HL-60 (cell line): Measurements from ENCODE around the gene DNAH10.

Experiments
- GABPA ChIP-seq: IDR thresholded peaks from 2 replicates; pipeline ENCODE4 v1.6.1; 2012; ENCODE audit warnings: low read depth
- POLR2AphosphoS5 ChIP-seq: IDR thresholded peaks from 2 replicates; pipeline ENCODE4 v1.6.1; 2012; ENCODE audit warnings: low read depth
- TF ChIP-seq, protein P1 (sequence below): IDR thresholded peaks from one replicate; pipeline ENCODE4 v1.5.1; 2011; ENCODE audit warnings: low read length, control low read depth, inconsistent platforms; ENCODE audit not compliant: insufficient read depth
- TF ChIP-seq, protein P2 (sequence below): IDR thresholded peaks from 2 replicates; pipeline ENCODE4 v1.6.1; 2012; ENCODE audit warnings: low read depth; ENCODE audit not compliant: insufficient replicate concordance

DNA sequence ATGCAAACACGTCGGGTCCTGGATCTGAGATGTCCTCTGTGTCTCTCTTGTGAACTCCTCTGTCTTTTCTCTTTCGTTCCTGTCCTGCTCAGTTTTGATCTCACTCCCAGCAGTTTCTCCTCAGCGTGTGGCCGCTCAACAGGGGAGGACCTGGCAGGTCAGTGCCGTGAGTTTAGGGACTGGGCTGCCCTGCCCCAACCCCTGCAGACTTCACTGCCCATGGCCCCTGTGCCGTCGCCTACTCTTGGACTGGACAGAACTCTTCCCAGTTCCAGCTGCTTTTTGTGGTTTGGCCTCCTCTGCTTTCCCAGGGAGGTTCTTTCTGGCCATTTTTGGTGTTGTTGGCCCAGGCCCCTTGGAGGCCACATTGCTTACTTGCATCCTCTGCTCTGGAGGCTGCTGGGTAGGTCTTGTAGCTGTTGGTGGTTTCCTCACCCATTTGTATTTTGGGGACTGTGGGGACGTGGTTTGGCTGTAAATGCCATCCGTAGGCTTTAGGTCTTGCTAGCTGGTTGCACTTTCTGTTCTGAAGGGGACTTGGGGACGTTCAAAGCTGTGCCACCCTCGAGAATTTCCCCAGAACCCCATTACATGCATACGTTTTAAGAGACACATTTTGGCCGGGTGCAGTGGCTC lies 20.0 kb upstream of the DNAH10 start:
- TF ChIP-seq, protein P1, sequence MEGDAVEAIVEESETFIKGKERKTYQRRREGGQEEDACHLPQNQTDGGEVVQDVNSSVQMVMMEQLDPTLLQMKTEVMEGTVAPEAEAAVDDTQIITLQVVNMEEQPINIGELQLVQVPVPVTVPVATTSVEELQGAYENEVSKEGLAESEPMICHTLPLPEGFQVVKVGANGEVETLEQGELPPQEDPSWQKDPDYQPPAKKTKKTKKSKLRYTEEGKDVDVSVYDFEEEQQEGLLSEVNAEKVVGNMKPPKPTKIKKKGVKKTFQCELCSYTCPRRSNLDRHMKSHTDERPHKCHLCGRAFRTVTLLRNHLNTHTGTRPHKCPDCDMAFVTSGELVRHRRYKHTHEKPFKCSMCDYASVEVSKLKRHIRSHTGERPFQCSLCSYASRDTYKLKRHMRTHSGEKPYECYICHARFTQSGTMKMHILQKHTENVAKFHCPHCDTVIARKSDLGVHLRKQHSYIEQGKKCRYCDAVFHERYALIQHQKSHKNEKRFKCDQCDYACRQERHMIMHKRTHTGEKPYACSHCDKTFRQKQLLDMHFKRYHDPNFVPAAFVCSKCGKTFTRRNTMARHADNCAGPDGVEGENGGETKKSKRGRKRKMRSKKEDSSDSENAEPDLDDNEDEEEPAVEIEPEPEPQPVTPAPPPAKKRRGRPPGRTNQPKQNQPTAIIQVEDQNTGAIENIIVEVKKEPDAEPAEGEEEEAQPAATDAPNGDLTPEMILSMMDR, result no peak
- TF ChIP-seq POLR2AphosphoS5 (no peak), GABPA (no peak)
- TF ChIP-seq, protein P2, sequence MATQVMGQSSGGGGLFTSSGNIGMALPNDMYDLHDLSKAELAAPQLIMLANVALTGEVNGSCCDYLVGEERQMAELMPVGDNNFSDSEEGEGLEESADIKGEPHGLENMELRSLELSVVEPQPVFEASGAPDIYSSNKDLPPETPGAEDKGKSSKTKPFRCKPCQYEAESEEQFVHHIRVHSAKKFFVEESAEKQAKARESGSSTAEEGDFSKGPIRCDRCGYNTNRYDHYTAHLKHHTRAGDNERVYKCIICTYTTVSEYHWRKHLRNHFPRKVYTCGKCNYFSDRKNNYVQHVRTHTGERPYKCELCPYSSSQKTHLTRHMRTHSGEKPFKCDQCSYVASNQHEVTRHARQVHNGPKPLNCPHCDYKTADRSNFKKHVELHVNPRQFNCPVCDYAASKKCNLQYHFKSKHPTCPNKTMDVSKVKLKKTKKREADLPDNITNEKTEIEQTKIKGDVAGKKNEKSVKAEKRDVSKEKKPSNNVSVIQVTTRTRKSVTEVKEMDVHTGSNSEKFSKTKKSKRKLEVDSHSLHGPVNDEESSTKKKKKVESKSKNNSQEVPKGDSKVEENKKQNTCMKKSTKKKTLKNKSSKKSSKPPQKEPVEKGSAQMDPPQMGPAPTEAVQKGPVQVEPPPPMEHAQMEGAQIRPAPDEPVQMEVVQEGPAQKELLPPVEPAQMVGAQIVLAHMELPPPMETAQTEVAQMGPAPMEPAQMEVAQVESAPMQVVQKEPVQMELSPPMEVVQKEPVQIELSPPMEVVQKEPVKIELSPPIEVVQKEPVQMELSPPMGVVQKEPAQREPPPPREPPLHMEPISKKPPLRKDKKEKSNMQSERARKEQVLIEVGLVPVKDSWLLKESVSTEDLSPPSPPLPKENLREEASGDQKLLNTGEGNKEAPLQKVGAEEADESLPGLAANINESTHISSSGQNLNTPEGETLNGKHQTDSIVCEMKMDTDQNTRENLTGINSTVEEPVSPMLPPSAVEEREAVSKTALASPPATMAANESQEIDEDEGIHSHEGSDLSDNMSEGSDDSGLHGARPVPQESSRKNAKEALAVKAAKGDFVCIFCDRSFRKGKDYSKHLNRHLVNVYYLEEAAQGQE, result no peak
